ENCODE data around the gene AMN.

The AMN gene

DNA sequence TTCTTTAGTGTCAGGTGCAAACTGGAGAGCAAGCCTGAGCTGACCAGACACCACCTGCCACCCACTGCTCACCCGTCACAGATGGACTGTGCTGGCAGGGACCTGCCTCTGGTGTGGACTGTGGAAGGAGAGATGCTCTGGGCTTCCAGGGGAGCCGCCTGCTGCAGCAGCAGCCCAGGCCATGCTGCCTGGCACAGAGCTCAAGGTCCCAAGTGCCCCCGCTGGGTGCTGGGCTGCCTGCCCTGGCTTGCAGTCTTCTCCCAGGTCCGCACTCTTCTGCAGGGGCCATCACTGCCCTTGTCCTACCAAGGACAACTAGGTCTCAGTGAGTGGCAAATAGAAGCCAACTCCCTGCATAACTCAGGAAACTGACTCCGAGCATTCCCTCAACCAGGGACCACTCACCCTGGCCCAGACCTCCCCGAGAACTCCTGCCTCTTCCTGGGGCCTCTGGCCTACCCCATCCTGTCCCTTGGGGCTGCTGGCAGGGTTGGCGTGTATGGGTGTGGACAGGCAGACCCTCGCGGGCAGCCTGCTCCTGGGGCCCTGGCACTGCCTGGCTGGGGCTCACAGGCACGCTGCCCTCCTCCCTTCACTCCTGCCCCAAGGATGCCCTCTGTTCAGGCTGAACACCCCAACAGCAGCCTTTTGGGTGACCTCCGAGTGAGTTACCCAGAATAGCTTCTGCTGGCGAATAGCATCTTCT is 9.3 kb downstream of the AMN start:
- H3K9me3 Mint-ChIP-seq = no peaks in the 10 kb centered on the region
- peaks cover 3% of the 10 kb centered on the region for H3K36me3 Mint-ChIP-seq (ENCODE audit: insufficient read depth)
- H3K27me3 Mint-ChIP-seq = peaks cover 5 to 27% of the 10 kb centered on the region in 2 donors
- no peak overlapping the region for H3K27ac Mint-ChIP-seq
- ATAC-seq (replicated peaks) = no peak
- no peak for DNase-seq
- H3K4me1 Mint-ChIP-seq (ENCODE audit: low read depth in 2 of 2) = no peaks in the 10 kb centered on the region
- no peak overlapping the region for H3K4me3 Mint-ChIP-seq

DNA sequence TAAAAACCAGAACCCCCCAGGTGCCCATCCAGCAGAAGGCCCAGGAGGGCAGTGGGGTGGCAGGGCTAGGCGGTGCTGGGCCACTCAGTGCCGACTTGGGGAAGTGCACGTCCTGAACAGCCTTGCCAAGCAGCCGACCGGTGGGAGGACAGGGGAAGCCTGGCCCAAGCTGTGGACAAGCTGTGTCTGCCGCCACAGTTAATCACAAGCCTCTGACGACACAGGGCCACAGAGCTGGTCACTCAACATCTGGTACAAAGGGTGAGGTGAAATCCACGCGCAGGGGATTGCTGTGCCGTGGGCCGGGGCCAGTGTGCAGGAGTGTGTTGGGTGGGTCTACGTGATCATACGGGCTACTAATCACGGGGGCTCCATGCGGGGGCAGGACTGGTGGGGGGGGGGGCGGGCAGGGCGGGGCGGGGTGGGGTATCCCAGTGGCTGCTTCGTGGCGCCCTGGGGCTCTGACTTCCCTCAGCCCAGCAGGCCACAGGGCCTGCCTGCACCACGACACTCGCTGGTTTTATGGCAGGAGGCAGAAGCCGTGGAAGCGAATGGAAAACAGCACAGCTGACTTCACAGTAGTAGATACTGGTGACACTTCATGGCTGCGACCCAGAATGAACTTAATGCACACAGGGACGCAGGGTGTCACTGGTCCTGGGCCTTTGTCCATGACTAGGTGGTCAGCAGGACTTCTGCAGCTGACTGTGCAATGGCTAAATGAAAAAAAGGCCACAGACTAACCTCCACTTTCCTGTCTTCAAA is 10.2 kb downstream of the AMN start:
- H3K27ac Mint-ChIP-seq = no peak overlapping the region
- DNase-seq (no peak), ATAC-seq (replicated peaks) (no peak)
- peaks cover 0 to 19% of the 10 kb centered on the region in 2 donors for H3K27me3 Mint-ChIP-seq
- H3K36me3 Mint-ChIP-seq (ENCODE audit: insufficient read depth) = no peaks in the 10 kb centered on the region
- H3K4me1 Mint-ChIP-seq (ENCODE audit: low read depth in 2 of 2) = no peaks in the 10 kb centered on the region
- H3K9me3 Mint-ChIP-seq = no peaks in the 10 kb centered on the region
- no peak overlapping the region for H3K4me3 Mint-ChIP-seq

DNA sequence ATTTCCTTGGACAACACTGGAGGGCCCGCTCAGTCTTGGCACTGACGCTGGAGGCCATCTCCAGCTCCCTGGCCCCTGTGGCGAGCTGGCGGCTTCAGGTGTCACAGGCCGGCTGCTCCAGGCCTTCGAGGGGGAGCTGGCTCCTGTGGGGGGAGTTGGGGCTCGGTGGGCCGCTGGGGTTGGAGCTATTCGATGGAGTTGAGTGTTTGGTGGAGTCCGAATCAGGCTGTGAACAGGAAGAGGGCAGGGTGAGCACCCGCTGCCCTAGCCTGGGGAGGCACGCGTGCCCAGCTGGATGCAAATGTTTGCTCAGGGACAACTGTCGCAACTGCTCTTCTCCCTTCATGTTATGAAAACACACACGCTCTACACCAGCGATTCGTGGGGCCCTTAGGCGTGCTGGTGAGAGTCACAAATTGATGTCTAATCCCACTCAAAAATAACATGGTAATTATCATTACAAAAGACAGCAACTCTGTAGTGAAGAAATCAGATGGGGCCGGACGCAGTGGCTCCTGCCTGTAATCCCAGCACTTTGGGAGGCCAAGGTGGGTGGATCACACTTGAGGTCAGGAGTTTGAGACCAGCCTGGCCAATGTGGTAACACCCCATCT is 11.3 kb downstream of the AMN start:
- DNase-seq (no peak), ATAC-seq (replicated peaks) (no peak)
- no peak overlapping the region for H3K27ac Mint-ChIP-seq
- H3K4me1 Mint-ChIP-seq (ENCODE audit: low read depth in 2 of 2) = no peaks in the 10 kb centered on the region
- H3K9me3 Mint-ChIP-seq = no peaks in the 10 kb centered on the region
- H3K4me3 Mint-ChIP-seq = no peak overlapping the region
- peaks cover 0 to 18% of the 10 kb centered on the region in 2 donors for H3K27me3 Mint-ChIP-seq
- H3K36me3 Mint-ChIP-seq (ENCODE audit: insufficient read depth) = no peaks in the 10 kb centered on the region

DNA sequence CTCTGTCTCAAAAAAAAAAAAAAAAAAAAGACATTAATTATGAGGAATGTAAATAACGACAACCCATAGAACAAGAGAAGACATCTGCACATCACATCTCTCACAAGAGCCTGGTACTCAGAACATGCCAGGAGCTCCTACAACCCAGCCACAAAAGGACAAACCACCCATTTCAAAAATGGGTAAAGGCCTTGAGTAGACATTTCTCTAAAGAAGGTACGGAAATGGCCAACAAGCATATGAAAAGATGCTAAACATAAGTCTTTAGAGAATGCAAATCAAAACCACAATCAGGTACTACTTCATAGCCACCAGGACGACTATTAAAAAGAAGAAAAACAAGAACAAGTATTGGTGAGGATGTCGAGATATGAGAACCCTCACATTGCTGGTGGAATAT is 13.3 kb downstream of the AMN start:
- H3K27ac Mint-ChIP-seq = no peak overlapping the region
- H3K36me3 Mint-ChIP-seq (ENCODE audit: insufficient read depth) = no peaks in the 10 kb centered on the region
- ATAC-seq (replicated peaks) (no peak), DNase-seq (no peak)
- H3K4me1 Mint-ChIP-seq (ENCODE audit: low read depth in 2 of 2) = no peaks in the 10 kb centered on the region
- H3K9me3 Mint-ChIP-seq = no peaks in the 10 kb centered on the region
- H3K4me3 Mint-ChIP-seq = no peak overlapping the region
- H3K27me3 Mint-ChIP-seq = peaks cover 0 to 15% of the 10 kb centered on the region in 2 donors

DNA sequence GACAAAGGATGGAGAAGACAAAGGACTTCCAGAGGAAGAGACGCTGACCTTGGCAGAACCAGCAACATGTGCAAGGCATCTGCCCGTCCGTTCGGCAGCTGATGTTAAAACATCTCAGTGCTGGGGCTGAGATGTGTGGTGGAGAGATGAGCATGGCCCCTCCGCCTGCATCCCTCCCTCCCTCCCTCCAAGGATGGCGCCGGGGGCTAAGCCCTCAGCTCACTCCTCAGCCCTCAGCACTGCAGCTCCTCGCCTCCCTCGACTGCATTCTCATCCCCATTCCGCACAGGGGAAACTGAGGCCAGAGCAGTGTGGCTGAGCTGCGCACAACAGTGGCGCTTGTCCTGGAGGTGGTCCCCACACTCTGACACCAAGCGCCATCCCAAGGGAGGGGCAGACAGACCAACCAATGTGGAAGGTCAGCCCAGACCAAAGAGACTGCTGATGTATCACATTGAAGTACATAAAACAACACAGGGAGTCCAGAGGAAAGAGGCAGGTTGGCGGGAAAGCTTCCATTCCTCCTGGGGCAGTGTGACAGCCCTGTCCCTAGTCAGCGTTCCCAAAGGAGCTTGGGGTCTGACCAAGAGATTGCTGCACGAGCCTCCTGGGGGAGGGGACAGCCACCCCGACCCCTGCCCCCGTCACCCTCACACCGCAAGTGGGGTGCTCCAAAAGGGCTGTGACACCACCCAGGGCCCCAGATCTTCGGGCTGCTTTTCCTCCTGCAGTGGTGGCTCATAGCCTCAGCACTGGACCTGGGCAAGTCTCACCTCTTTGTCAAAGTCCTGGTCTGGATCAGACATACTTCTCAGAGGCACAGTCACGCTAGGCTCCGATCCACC is 15.1 kb downstream of the AMN start:
- H3K27ac Mint-ChIP-seq = no peak overlapping the region
- H3K36me3 Mint-ChIP-seq (ENCODE audit: insufficient read depth) = no peaks in the 10 kb centered on the region
- ATAC-seq (replicated peaks) (no peak), DNase-seq (no peak)
- H3K27me3 Mint-ChIP-seq = no peaks in the 10 kb centered on the region
- no peaks in the 10 kb centered on the region for H3K9me3 Mint-ChIP-seq
- no peaks in the 10 kb centered on the region for H3K4me1 Mint-ChIP-seq (ENCODE audit: low read depth in 2 of 2)
- no peak overlapping the region for H3K4me3 Mint-ChIP-seq

DNA sequence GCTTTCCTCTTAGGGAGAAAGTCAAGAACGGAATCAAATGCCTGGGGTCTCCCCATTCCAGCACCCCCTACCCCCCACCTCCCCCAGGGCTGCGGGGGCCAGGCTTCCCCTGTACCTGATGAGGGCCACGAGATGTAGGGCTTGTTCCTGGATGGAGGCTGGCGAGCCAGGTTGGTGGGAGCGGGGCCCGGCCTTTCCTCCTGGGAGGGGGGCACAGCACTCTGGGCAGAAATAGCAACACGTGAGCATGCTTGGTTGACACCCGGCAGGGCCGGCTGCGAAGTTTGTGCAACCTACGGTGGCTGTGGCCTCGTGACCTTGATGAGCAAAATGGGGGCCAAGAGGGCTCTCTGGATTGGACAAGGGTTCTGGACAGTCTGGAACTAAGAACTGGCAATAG is 15.7 kb downstream of the AMN start:
- no peak overlapping the region for H3K27ac Mint-ChIP-seq
- H3K4me3 Mint-ChIP-seq = no peak overlapping the region
- no peaks in the 10 kb centered on the region for H3K36me3 Mint-ChIP-seq (ENCODE audit: insufficient read depth)
- ATAC-seq (replicated peaks) = no peak
- no peaks in the 10 kb centered on the region for H3K27me3 Mint-ChIP-seq
- H3K4me1 Mint-ChIP-seq (ENCODE audit: low read depth in 2 of 2) = no peaks in the 10 kb centered on the region
- no peaks in the 10 kb centered on the region for H3K9me3 Mint-ChIP-seq
- no peak for DNase-seq

DNA sequence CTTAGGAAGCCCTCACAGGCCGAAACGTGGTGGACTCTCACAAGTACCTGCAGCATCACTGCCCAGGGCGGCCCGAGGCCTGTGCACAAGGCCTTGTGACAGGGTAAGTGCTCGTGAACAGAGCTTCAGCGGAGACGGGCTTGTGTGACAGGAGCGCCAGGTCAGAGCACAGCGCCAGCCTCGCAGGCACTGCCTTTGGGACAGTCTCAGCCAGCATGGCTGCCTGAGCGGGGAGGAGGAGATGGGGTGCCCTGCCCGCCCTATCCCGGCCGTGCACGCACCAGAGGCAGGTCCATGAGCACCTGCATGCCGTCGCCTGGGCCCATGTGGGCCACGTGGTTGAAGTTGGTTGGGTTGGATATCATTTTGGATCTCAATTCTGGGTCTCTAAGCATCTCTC is 16.9 kb downstream of the AMN start:
- ATAC-seq (replicated peaks) (no peak), DNase-seq (no peak)
- no peaks in the 10 kb centered on the region for H3K27me3 Mint-ChIP-seq
- no peaks in the 10 kb centered on the region for H3K4me1 Mint-ChIP-seq (ENCODE audit: low read depth in 2 of 2)
- H3K36me3 Mint-ChIP-seq (ENCODE audit: insufficient read depth) = peaks cover 3% of the 10 kb centered on the region
- no peak overlapping the region for H3K27ac Mint-ChIP-seq
- no peaks in the 10 kb centered on the region for H3K9me3 Mint-ChIP-seq
- no peak overlapping the region for H3K4me3 Mint-ChIP-seq

DNA sequence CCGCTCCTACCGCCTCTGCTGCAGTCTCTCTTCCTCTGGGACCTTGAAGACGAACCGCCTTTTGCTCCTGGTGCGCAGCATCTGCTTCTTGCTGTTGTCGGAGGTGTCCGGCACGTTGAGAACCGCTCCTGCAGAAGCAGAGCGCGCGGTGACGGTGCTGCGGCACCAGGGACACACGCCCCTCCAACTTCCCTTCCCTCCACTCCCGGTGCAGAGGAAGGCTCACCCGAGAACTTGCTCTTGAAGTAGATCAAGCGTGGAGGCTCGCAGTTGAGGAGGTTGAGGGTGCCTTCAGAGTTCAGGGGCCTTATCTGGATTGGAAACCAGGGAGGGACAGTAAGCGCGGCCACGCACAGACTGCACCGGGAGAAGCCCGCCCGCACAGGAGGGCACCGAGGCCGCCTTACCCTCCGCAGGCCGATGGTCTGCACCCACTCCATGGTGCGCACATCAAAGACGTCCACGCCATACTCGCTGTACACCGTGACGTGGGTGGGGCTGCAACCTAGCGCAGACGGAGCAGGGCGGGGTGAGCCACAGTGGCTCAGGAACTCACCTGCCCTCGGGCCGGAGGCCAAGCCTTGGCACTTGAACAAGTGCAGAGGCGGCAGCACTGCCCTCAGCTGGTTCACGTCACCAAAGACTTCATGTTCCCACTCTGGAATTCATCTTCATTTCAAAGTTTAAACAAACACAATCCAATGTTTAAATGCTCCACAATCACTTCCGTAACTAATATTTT is 17.5 kb downstream of the AMN start:
- peaks cover 3% of the 10 kb centered on the region for H3K36me3 Mint-ChIP-seq (ENCODE audit: insufficient read depth)
- no peak overlapping the region for H3K4me3 Mint-ChIP-seq
- no peaks in the 10 kb centered on the region for H3K4me1 Mint-ChIP-seq (ENCODE audit: low read depth in 2 of 2)
- DNase-seq (no peak), ATAC-seq (replicated peaks) (no peak)
- no peak overlapping the region for H3K27ac Mint-ChIP-seq
- H3K9me3 Mint-ChIP-seq = no peaks in the 10 kb centered on the region
- H3K27me3 Mint-ChIP-seq = peaks cover 1 to 2% of the 10 kb centered on the region in 2 donors

DNA sequence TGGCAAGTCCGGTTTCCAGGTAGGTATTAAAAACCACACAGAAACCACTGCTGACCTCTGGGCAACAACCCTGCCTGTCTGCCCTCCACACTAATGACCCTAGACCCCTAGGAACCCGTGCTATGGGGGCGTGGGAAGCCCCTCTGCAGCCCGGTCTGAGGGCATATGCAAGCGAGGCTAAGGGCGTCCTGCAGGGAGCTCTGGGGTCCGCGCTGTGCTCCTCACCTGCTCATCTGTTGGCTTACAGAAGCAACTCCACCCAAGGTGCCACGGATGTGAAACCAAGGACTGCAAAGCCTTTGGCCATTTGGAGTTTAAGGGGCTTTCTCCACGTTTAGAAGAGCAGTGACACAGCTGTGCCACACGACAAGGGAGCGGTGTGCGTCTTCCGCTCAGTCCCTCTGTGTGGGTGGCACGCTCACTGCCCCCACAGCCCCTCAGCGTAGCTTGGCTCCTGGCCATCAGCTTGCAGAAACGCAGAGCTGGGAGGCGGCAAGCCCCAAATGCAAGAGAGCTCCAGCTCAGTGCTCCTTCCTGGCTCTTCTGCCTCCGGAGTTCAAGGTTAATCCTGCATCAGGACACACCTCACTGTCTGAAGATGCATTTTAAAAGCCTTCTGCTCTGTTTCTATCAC is 18.4 kb downstream of the AMN start:
- ATAC-seq (replicated peaks) (no peak), DNase-seq (no peak)
- peaks cover 7% of the 10 kb centered on the region in 2 donors for H3K27me3 Mint-ChIP-seq
- H3K4me3 Mint-ChIP-seq = no peak overlapping the region
- no peaks in the 10 kb centered on the region for H3K4me1 Mint-ChIP-seq (ENCODE audit: low read depth in 2 of 2)
- H3K27ac Mint-ChIP-seq = no peak overlapping the region
- H3K9me3 Mint-ChIP-seq = no peaks in the 10 kb centered on the region
- H3K36me3 Mint-ChIP-seq (ENCODE audit: insufficient read depth) = peaks cover 3% of the 10 kb centered on the region

DNA sequence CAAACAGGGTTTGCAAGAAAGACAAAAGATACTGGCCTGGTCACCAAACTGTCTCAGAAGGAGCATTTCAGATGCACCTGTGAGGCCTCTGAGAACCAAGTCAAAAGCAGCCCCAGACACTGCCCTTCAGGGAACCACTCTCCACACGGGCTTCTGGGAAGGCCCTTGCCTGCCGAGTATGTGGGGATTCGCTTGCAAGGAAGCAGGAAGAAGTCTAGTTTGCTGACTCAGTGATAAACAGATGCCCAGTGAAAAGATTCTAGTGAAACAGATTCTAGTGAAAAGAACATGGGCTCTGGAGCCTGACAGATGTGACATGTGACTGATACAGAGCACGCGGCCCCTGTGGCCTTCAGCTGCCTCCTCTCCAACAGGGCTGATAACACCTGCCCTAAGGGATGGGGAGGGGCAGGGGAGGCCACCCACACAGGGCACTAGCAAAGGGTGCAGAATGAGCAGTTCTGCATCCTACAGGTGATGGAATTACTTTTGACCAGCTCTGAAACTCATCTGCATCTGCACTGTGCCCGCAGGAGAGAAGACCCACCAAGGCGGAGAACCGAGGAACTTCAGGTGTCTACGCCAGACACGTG is 19.1 kb downstream of the AMN start:
- ATAC-seq (replicated peaks) (no peak), DNase-seq (no peak)
- Mint-ChIP-seq H3K4me3 (no peak overlapping the region), H3K9me3 (no peaks in the 10 kb centered on the region), H3K36me3 (ENCODE audit: insufficient read depth) (peaks cover 3% of the 10 kb centered on the region), H3K27me3 (peaks cover 7% of the 10 kb centered on the region in 2 donors), H3K4me1 (ENCODE audit: low read depth in 2 of 2) (no peaks in the 10 kb centered on the region), H3K27ac (no peak overlapping the region)

DNA sequence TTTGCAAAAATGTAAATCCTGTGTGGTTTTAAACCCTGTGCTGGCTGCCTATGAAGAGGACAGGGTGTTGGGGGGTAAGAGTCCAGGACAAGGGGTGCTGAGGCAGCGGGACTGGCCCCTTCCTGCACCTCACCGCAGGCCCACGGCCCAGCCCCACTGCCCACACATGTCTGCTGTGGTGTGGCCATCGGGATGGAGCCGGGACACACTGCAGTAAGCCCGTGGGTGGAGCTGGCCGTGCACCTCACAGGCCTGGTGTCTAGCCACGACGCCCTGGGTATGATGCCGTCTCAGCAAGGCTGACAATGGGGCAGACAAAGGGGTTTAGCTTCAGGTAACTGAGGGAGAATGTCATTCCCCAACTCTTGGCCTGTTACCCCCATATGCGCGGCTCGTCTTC is 19.6 kb downstream of the AMN start:
- ATAC-seq (replicated peaks) (no peak), DNase-seq (no peak)
- Mint-ChIP-seq H3K36me3 (ENCODE audit: insufficient read depth) (peaks cover 3% of the 10 kb centered on the region), H3K27ac (no peak overlapping the region), H3K4me3 (no peak overlapping the region), H3K4me1 (ENCODE audit: low read depth in 2 of 2) (peaks cover 0 to under 1% of the 10 kb centered on the region in 2 donors), H3K9me3 (no peaks in the 10 kb centered on the region), H3K27me3 (peaks cover 7 to 10% of the 10 kb centered on the region in 2 donors)

DNA sequence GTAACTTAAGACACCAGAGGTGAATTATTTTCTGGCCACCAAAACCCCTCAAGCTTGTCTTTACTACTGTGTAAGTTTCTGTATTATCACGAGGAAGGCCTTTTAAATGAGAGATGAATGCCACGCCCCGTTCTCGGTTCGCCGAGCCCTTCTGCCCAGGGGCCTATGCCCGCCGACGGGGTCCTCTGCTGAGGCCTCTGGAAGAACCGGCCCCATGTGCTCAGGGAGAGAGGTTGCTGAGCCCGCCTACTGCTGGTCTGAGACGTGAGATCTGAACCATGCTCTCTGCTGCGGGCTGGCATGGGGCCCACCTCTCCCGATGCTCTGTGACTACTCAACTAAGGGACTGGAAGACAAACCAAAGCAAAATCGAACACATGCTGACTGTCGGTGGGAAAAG is 21.0 kb downstream of the AMN start:
- Mint-ChIP-seq H3K27ac (no peak overlapping the region), H3K27me3 (peaks cover 7 to 15% of the 10 kb centered on the region in 2 donors), H3K4me1 (ENCODE audit: low read depth in 2 of 2) (peaks cover 0 to 2% of the 10 kb centered on the region in 2 donors), H3K36me3 (ENCODE audit: insufficient read depth) (peaks cover 3% of the 10 kb centered on the region), H3K9me3 (no peaks in the 10 kb centered on the region), H3K4me3 (no peak overlapping the region)
- DNase-seq (no peak), ATAC-seq (replicated peaks) (no peak)

All from effector memory CD8-positive, alpha-beta T cell (primary cell).